GM12878 (cell line): ENCODE measurements around the gene FGD3.

Experiments
- CTCF ChIP-seq, 3 experiments: IDR thresholded peaks in 2 of 3; conservative IDR thresholded peaks in 1 of 3; 2 replicates each; pipeline ENCODE4 v1.5.1; 2011; ENCODE audit warnings: low read depth in 3 of 3, low read length in 3 of 3, mild to moderate bottlenecking in 3 of 3, control low read depth in 2 of 3, moderate library complexity in 2 of 3, inconsistent platforms in 1 of 3, mixed read lengths in 1 of 3; ENCODE audit not compliant: control insufficient read depth in 2 of 3, insufficient read depth in 1 of 3; ENCODE audit errors: extremely low read depth in 1 of 3
- EZH2 ChIP-seq: IDR thresholded peaks from 2 replicates; pipeline ENCODE4 v1.6.1; 2012; ENCODE audit warnings: low read depth, mild to moderate bottlenecking, control low read depth, inconsistent platforms, low read length, borderline replicate concordance; ENCODE audit not compliant: control insufficient read depth
- HCFC1 ChIP-seq: fragments of 150-350 bp; IDR thresholded peaks from 2 replicates; pipeline ENCODE4 v1.6.1; 2014; ENCODE audit warnings: low read length
- HDAC6 ChIP-seq: fragments of 200-600 bp; sonication (generic); IDR thresholded peaks from one replicate; pipeline ENCODE4 v1.8.0; 2017; ENCODE audit warnings: antibody characterized with exemption; ENCODE audit not compliant: unreplicated experiment
- JUND ChIP-seq: IDR thresholded peaks from 2 replicates; pipeline ENCODE4 v1.6.1; 2012; ENCODE audit warnings: low read depth, mild to moderate bottlenecking, low read length, improper control_type of control experiment, moderate library complexity
- MTA3 ChIP-seq: IDR thresholded peaks from 2 replicates; pipeline ENCODE4 v1.6.1; 2012; ENCODE audit warnings: low read length, inconsistent platforms, borderline replicate concordance
- MYC ChIP-seq: IDR thresholded peaks from 2 replicates; pipeline ENCODE4 v1.6.1; 2011; ENCODE audit warnings: mild to moderate bottlenecking, low read length, moderate library complexity, inconsistent platforms; ENCODE audit not compliant: insufficient read depth, insufficient replicate concordance, insufficient read length, severe bottlenecking
- POLR2A ChIP-seq: IDR thresholded peaks from 2 replicates; pipeline ENCODE4 v1.6.1; 2011; ENCODE audit warnings: low read depth, mild to moderate bottlenecking, low read length
- POLR2AphosphoS2 ChIP-seq: IDR thresholded peaks from 2 replicates; pipeline ENCODE4 v1.6.1; 2011; ENCODE audit warnings: low read depth, mild to moderate bottlenecking, low read length, improper control_type of control experiment, moderate library complexity
- POLR2AphosphoS5 ChIP-seq: IDR thresholded peaks from 2 replicates; pipeline ENCODE4 v1.6.1; 2011; ENCODE audit warnings: mild to moderate bottlenecking, low read length, inconsistent platforms
- ZNF207 ChIP-seq: fragments of 450-650 bp; IDR thresholded peaks from 2 replicates; pipeline ENCODE4 v1.6.1; 2014; ENCODE audit warnings: antibody characterized with exemption, mild to moderate bottlenecking, borderline replicate concordance
- ZNF274 ChIP-seq: IDR thresholded peaks from one replicate; pipeline ENCODE4 v1.8.0; 2011; ENCODE audit not compliant: insufficient read length, insufficient read depth

- no peak for TF ChIP-seq CTCF (IDR thresholded peaks at IDR 0.05 in 2 of 3, conservative IDR thresholded peaks at IDR 0.05 in 1 of 3; ENCODE audit: control insufficient read depth in 2 of 3, extremely low read depth in 1 of 3, insufficient read depth in 1 of 3, low read depth in 3 of 3, low read length in 3 of 3)
- TF ChIP-seq EZH2: no peak
- no peak for TF ChIP-seq ZNF274
- no peak for TF ChIP-seq POLR2AphosphoS2
- TF ChIP-seq HDAC6: no peak
- TF ChIP-seq ZNF207: no peak
- no peak for TF ChIP-seq POLR2AphosphoS5
- peak; percentile 16; the same call in 1 of the 2 replicates for TF ChIP-seq POLR2A
- TF ChIP-seq HCFC1: no peak
- no peak for TF ChIP-seq JUND
- no peak for TF ChIP-seq MYC
- TF ChIP-seq MTA3: no peak
Measured at GRCh38 chr9:93037476-93037971, 90.2 kb downstream of the FGD3 start.
